Duodenal mucosa (tissue), 2 donors: Measurements from ENCODE around the gene KIAA0825.

Source experiments
- H3K27ac ChIP-seq: one replicate; pipeline ENCODE4 v1.7.0; 2013; ENCODE audit warnings: low read depth, low read length
- H3K27me3 ChIP-seq, 2 donors: one replicate each; pipeline ENCODE4 v1.7.0; 2013; ENCODE audit warnings: low read length in 2 of 2, control low read depth in 1 of 2; ENCODE audit not compliant: insufficient read depth in 2 of 2, control insufficient read depth in 1 of 2
- H3K36me3 ChIP-seq, 2 donors: one replicate each; pipeline ENCODE4 v1.7.0; 2013; ENCODE audit warnings: low read length in 2 of 2, control low read depth in 1 of 2; ENCODE audit not compliant: insufficient read depth in 2 of 2, control insufficient read depth in 1 of 2
- H3K4me1 ChIP-seq, 2 donors: one replicate each; pipeline ENCODE4 v1.7.0; 2013; ENCODE audit warnings: low read length in 2 of 2, control low read depth in 1 of 2; ENCODE audit not compliant: insufficient read depth in 2 of 2, control insufficient read depth in 1 of 2
- H3K4me3 ChIP-seq, 2 donors: one replicate each; pipeline ENCODE4 v1.7.0; 2013; ENCODE audit warnings: low read length in 2 of 2, low read depth in 1 of 2
- H3K9ac ChIP-seq, 2 donors: one replicate each; pipeline ENCODE4 v1.7.0; 2013; ENCODE audit warnings: low read length in 2 of 2, low read depth in 1 of 2
- H3K9me3 ChIP-seq, 2 donors: one replicate each; pipeline ENCODE4 v1.7.0; 2013; ENCODE audit warnings: low read length in 2 of 2, control low read depth in 1 of 2; ENCODE audit not compliant: control insufficient read depth in 1 of 2

The KIAA0825 gene

DNA sequence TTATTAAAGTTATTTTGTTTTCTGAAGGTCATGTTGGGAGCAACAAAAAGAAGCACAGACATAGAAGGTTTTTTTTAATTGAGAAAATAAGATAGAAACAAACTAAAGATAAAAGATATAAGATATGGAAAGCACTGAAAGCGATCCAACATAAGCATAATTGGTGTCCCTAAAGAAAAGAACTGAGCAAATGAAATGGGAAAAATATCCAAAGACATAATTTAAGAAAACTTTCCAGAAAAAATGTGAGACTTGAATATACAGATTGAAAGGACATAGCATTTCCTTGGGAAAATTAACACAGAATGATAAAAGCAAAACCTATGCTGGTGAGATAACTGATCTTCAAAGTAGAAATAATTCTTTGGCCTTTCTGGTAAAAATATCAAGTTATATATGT is 289.3 kb downstream of the KIAA0825 start:
- Histone ChIP-seq H3K9me3 (peaks cover 0 to 16% of the 10 kb centered on the region in 2 donors), H3K36me3 (no peaks in the 10 kb centered on the region), H3K27ac (no peak overlapping the region), H3K4me3 (no peak overlapping the region), H3K9ac (no peak overlapping the region), H3K4me1 (no peaks in the 10 kb centered on the region), H3K27me3 (no peaks in the 10 kb centered on the region)

- H3K36me3 ChIP-seq, result no peaks in the 10 kb centered on the region
Observed at GRCh38 chr5:94326586-94326985, 291.8 kb downstream of the KIAA0825 start.

GRCh38 chr5:94316916-94317838 is 301.2 kb downstream of the KIAA0825 start:
- Histone ChIP-seq H3K27ac (no peak overlapping the region), H3K9ac (no peak overlapping the region), H3K27me3 (no peaks in the 10 kb centered on the region), H3K4me3 (no peak overlapping the region), H3K4me1 (no peaks in the 10 kb centered on the region), H3K36me3 (no peaks in the 10 kb centered on the region), H3K9me3 (no peaks in the 10 kb centered on the region)

More at GRCh38 chr5:94326586-94326985, 291.8 kb downstream of the KIAA0825 start:
- H3K9ac ChIP-seq, result no peak overlapping the region
- H3K9me3 ChIP-seq, result peaks cover 0 to 16% of the 10 kb centered on the region in 2 donors
- no peak overlapping the region for H3K27ac ChIP-seq
- no peak overlapping the region for H3K4me3 ChIP-seq
- H3K4me1 ChIP-seq, result no peaks in the 10 kb centered on the region
- no peaks in the 10 kb centered on the region for H3K27me3 ChIP-seq

DNA sequence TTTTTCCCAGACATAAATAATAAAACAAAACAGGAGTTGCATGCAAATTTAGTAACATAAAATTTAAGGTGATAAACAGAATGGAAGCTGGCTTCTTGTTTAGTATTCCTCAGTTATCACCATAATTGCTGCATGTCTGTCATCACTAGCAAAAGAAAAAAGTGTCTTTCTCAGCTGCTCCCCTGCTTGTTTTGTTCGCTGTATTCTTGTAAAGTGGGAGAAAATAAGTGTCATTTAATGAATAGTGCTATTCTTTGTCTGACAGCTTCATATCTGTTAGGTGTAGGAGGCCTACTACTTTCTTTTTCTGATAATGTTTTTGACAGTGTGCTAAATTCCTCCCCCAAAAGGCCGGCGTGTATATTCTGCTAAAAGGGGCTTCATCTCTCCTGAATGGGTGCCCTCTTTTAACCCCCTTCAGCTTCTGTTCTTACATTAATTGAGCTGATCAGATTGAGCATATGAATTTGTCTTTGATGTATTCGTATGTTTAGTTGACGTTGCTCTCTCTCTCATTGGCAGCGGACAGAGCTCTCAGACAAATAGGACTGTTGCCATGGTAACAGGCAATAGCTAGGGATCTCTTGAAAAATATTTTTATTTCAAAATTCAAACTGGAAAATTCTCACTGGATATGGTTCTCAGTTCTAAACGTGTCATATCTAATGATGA is 303.8 kb downstream of the KIAA0825 start:
- H3K4me1 ChIP-seq, result no peaks in the 10 kb centered on the region
- no peaks in the 10 kb centered on the region for H3K36me3 ChIP-seq
- no peak overlapping the region for H3K27ac ChIP-seq
- no peak overlapping the region for H3K4me3 ChIP-seq
- no peak overlapping the region for H3K9ac ChIP-seq
- no peaks in the 10 kb centered on the region for H3K27me3 ChIP-seq
- no peaks in the 10 kb centered on the region for H3K9me3 ChIP-seq

- H3K4me1 ChIP-seq, result no peaks in the 10 kb centered on the region
- H3K36me3 ChIP-seq, result no peaks in the 10 kb centered on the region
- no peaks in the 10 kb centered on the region for H3K27me3 ChIP-seq
- H3K4me3 ChIP-seq, result no peak overlapping the region
- H3K9ac ChIP-seq, result no peak overlapping the region
- no peak overlapping the region for H3K27ac ChIP-seq
- H3K9me3 ChIP-seq, result no peaks in the 10 kb centered on the region
Observed at GRCh38 chr5:94313696-94314095, 304.7 kb downstream of the KIAA0825 start.

DNA sequence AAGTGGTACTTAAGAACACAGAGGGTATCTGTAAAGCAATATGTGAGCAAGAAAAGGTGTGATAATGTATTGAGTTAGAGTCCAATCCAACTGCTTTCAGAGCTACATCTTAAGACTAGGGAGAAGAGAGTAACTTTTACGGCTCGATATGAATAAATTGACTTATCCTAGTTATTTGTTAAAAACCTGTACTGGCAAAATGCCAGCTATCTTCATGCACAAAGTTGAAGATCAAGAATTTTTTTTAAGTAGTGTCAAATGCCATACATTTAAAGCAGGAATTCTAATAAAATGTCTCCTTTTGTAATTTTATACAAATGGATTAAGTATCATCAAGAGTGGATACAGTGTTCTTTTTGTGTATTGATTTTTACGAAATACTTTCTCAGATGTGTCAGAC is 305.2 kb downstream of the KIAA0825 start:
- Histone ChIP-seq H3K36me3 (no peaks in the 10 kb centered on the region), H3K27me3 (no peaks in the 10 kb centered on the region), H3K9ac (no peak overlapping the region), H3K4me3 (no peak overlapping the region), H3K9me3 (no peaks in the 10 kb centered on the region), H3K27ac (no peak overlapping the region), H3K4me1 (no peaks in the 10 kb centered on the region)

DNA sequence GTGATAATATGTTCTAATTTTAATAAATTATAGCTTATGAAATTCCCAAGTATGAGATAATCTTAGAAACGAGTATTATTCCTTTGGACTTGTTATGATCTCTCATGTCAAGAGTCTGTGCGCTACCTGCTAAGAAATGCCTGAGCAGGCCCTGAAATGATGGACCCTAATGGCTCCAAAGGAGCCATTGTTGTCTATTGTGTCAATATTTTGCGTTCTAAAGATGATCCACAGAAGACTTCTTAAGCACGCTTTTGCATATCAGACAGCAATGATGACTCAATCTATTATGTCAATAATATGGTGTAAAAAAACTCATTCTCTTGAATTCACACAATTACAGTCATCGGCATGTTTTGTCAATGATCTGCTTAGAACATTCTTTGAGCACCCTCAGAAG is 306.1 kb downstream of the KIAA0825 start:
- Histone ChIP-seq H3K4me3 (no peak overlapping the region), H3K9ac (no peak overlapping the region), H3K9me3 (no peaks in the 10 kb centered on the region), H3K36me3 (no peaks in the 10 kb centered on the region), H3K27me3 (no peaks in the 10 kb centered on the region), H3K27ac (no peak overlapping the region), H3K4me1 (no peaks in the 10 kb centered on the region)

DNA sequence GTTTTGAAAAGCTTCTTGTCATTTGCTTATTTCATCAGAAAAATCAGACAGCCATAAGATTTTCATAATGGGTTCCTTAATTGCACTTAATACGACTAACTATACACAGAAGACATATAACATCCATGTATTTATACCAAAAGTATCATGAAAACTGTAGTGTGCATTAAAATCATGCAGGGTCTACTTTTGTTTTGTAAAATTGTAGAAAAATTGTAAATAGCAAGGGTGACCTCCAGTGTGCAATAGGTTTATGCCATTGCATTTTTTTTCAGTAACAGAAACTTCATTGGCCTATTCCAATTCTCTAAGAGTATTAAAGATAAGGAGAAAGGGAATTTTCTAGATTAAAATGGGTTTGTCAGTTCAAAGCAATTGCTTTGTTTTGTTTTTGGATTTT is 307.6 kb downstream of the KIAA0825 start:
- no peaks in the 10 kb centered on the region for H3K27me3 ChIP-seq
- no peak overlapping the region for H3K27ac ChIP-seq
- H3K36me3 ChIP-seq, result no peaks in the 10 kb centered on the region
- no peaks in the 10 kb centered on the region for H3K4me1 ChIP-seq
- no peak overlapping the region for H3K9ac ChIP-seq
- no peaks in the 10 kb centered on the region for H3K9me3 ChIP-seq
- H3K4me3 ChIP-seq, result no peak overlapping the region

DNA sequence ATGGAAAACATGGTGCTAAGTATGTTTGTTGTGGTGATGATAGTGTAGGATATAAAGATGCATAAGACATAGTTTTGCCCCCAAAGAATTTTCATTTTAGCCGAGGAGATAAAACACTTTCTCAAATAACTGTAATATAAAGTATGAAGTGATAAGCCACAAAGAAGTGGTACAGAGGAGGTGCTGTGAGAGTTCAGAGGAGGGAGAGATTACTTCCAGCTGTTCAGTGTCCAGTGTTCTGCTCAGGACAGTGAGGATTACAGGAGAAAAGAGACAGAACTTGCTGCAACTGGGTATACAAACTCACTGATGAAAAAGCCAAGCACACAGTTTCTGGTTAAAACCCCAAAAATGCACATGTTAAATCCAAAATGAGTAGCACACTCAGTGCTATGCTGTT is 309.3 kb downstream of the KIAA0825 start:
- no peak overlapping the region for H3K27ac ChIP-seq
- no peak overlapping the region for H3K9ac ChIP-seq
- H3K4me1 ChIP-seq, result no peaks in the 10 kb centered on the region
- H3K36me3 ChIP-seq, result no peaks in the 10 kb centered on the region
- no peak overlapping the region for H3K4me3 ChIP-seq
- H3K27me3 ChIP-seq, result no peaks in the 10 kb centered on the region
- H3K9me3 ChIP-seq, result no peaks in the 10 kb centered on the region

DNA sequence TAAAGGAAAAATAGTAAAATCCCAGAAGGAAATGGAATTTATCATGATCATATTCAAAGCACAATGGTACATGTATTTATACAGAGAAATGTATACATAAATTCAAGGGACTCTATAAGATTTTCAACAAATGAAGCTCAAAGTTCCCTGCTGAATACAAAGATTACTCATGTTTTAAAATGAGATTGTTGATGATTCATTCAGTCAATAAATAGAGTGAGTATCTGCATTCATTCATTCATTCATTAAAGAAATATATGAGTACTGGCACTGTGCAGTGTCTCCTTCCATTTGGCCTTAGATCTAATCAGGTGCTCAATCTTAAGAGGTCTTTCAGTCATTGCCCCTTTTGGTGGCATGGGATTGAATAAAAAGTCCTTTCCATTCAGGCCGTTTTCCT is 310.0 kb downstream of the KIAA0825 start:
- H3K4me1 ChIP-seq, result no peaks in the 10 kb centered on the region
- no peak overlapping the region for H3K9ac ChIP-seq
- no peaks in the 10 kb centered on the region for H3K9me3 ChIP-seq
- no peaks in the 10 kb centered on the region for H3K27me3 ChIP-seq
- no peak overlapping the region for H3K27ac ChIP-seq
- no peak overlapping the region for H3K4me3 ChIP-seq
- no peaks in the 10 kb centered on the region for H3K36me3 ChIP-seq
